ENCODE data around the gene NTM. TPM values are rescaled to one million over a fixed set of nuclear protein-coding genes. Genes with fewer than 3 reads are reported as not detected.

The NTM gene
- total and polyA plus RNA-seq, 2 donors (not counting 1 experiment from before 2014, with no cell fraction given), result 12.3 to 28.6 TPM

- Histone ChIP-seq H3K79me2 (ENCODE audit: control insufficient read depth, insufficient read depth, low read length) (no peaks in the 10 kb centered on the region), H3K4me3 (replicated peaks in 1 of 4; ENCODE audit: control extremely low read depth in 1 of 4, insufficient read depth in 1 of 4, low read depth in 3 of 4, low read length in 4 of 4) (no peak overlapping the region), H3K4me2 (ENCODE audit: extremely low read depth, insufficient read depth, low read length) (no peak overlapping the region), H3K4me1 (ENCODE audit: control insufficient read depth, extremely low read depth, insufficient read depth, low read length) (no peaks in the 10 kb centered on the region), H4K20me1 (ENCODE audit: control insufficient read depth, extremely low read depth, insufficient read depth, low read length) (no peaks in the 10 kb centered on the region), H3K27ac (ENCODE audit: insufficient read depth, low read length) (no peak overlapping the region), H2AFZ (ENCODE audit: low read length) (no peak overlapping the region), H3K9me3 (ENCODE audit: control insufficient read depth, insufficient read depth, low read depth, low read length) (no peaks in the 10 kb centered on the region), H3K36me3 (ENCODE audit: control insufficient read depth, insufficient read depth, low read length) (no peaks in the 10 kb centered on the region), H3K9ac (ENCODE audit: insufficient read depth, low read length) (no peak overlapping the region), H3K27me3 (ENCODE audit: control insufficient read depth, insufficient read depth, low read length) (no peaks in the 10 kb centered on the region)
- DNase-seq (ENCODE audit: low read depth in 2 of 2), result no peak
- TF ChIP-seq CTCF (conservative IDR thresholded peaks at IDR 0.05 in 1 of 2, IDR thresholded peaks at IDR 0.05 in 1 of 2; ENCODE audit: low read depth in 1 of 2, low read length in 2 of 2) (no peak), EZH2 (IDR thresholded peaks at IDR 0.05; ENCODE audit: low read length, missing control alignments) (no peak)
Observed at GRCh38 chr11:131667566-131667965, 297.2 kb downstream of the NTM start.

- no peaks in the 10 kb centered on the region for H3K9me3 ChIP-seq (ENCODE audit: control insufficient read depth, insufficient read depth, low read depth, low read length)
- no peak overlapping the region for H3K27ac ChIP-seq (ENCODE audit: insufficient read depth, low read length)
- no peaks in the 10 kb centered on the region for H3K36me3 ChIP-seq (ENCODE audit: control insufficient read depth, insufficient read depth, low read length)
- peak in 1 of 2 donors; percentile 31 for DNase-seq (ENCODE audit: low read depth in 2 of 2)
- no peak overlapping the region for H2AFZ ChIP-seq (ENCODE audit: low read length)
- no peak for TF ChIP-seq EZH2 (IDR thresholded peaks at IDR 0.05; ENCODE audit: low read length, missing control alignments)
- TF ChIP-seq CTCF (conservative IDR thresholded peaks at IDR 0.05 in 1 of 2, IDR thresholded peaks at IDR 0.05 in 1 of 2; ENCODE audit: low read depth in 1 of 2, low read length in 2 of 2), result peak; percentile 51 to 69
- no peak overlapping the region for H3K9ac ChIP-seq (ENCODE audit: insufficient read depth, low read length)
- H3K4me3 ChIP-seq (replicated peaks in 1 of 4; ENCODE audit: control extremely low read depth in 1 of 4, insufficient read depth in 1 of 4, low read depth in 3 of 4, low read length in 4 of 4), result no peak overlapping the region
- no peaks in the 10 kb centered on the region for H3K27me3 ChIP-seq (ENCODE audit: control insufficient read depth, insufficient read depth, low read length)
- no peaks in the 10 kb centered on the region for H3K79me2 ChIP-seq (ENCODE audit: control insufficient read depth, insufficient read depth, low read length)
- no peak overlapping the region for H3K4me2 ChIP-seq (ENCODE audit: extremely low read depth, insufficient read depth, low read length)
- H3K4me1 ChIP-seq (ENCODE audit: control insufficient read depth, extremely low read depth, insufficient read depth, low read length), result no peaks in the 10 kb centered on the region
- no peaks in the 10 kb centered on the region for H4K20me1 ChIP-seq (ENCODE audit: control insufficient read depth, extremely low read depth, insufficient read depth, low read length)
Observed at GRCh38 chr11:131668500-131669400, 298.3 kb downstream of the NTM start.

GRCh38 chr11:131669401-131669780 is 299.0 kb downstream of the NTM start:
- DNase-seq (ENCODE audit: low read depth in 2 of 2), result no peak
- H3K4me3 ChIP-seq (replicated peaks in 1 of 4; ENCODE audit: control extremely low read depth in 1 of 4, insufficient read depth in 1 of 4, low read depth in 3 of 4, low read length in 4 of 4), result no peak overlapping the region
- H3K27ac ChIP-seq (ENCODE audit: insufficient read depth, low read length), result no peak overlapping the region
- H3K9ac ChIP-seq (ENCODE audit: insufficient read depth, low read length), result no peak overlapping the region
- H3K9me3 ChIP-seq (ENCODE audit: control insufficient read depth, insufficient read depth, low read depth, low read length), result no peaks in the 10 kb centered on the region
- H3K27me3 ChIP-seq (ENCODE audit: control insufficient read depth, insufficient read depth, low read length), result no peaks in the 10 kb centered on the region
- H3K4me1 ChIP-seq (ENCODE audit: control insufficient read depth, extremely low read depth, insufficient read depth, low read length), result no peaks in the 10 kb centered on the region
- H3K36me3 ChIP-seq (ENCODE audit: control insufficient read depth, insufficient read depth, low read length), result no peaks in the 10 kb centered on the region
- H3K4me2 ChIP-seq (ENCODE audit: extremely low read depth, insufficient read depth, low read length), result no peak overlapping the region
- H2AFZ ChIP-seq (ENCODE audit: low read length), result no peak overlapping the region
- H3K79me2 ChIP-seq (ENCODE audit: control insufficient read depth, insufficient read depth, low read length), result no peaks in the 10 kb centered on the region
- H4K20me1 ChIP-seq (ENCODE audit: control insufficient read depth, extremely low read depth, insufficient read depth, low read length), result no peaks in the 10 kb centered on the region
- TF ChIP-seq CTCF (conservative IDR thresholded peaks at IDR 0.05 in 1 of 2, IDR thresholded peaks at IDR 0.05 in 1 of 2; ENCODE audit: low read depth in 1 of 2, low read length in 2 of 2) (no peak), EZH2 (IDR thresholded peaks at IDR 0.05; ENCODE audit: low read length, missing control alignments) (no peak)
